OCI-LY3 (cell line): ENCODE results near the gene PLXDC2.

Experiments
- H2AFZ ChIP-seq: fragments of 200-600, 300-600 bp; shearing (Covaris generic); 2 replicates; pipeline ENCODE4 v1.6.0; 2014; ENCODE audit warnings: antibody characterized with exemption, low read depth, low read length
- H3K27ac ChIP-seq: fragments of 200-600, 300-600 bp; sonication (generic); 2 replicates; pipeline ENCODE4 v1.5.1; 2014; ENCODE audit warnings: mild to moderate bottlenecking, low read length, moderate library complexity, mixed read lengths
- H3K27me3 ChIP-seq: fragments of 200-600, 300-600 bp; sonication (generic); 2 replicates; pipeline ENCODE4 v1.6.1; 2014; ENCODE audit warnings: low read depth, low read length, mixed read lengths
- H3K36me3 ChIP-seq: fragments of 200-600, 300-600 bp; sonication (generic); replicated peaks from 2 replicates; pipeline ENCODE3; 2014; ENCODE audit warnings: low read depth, low read length, mixed read lengths
- H3K4me1 ChIP-seq: fragments of 300-600, 200-600 bp; sonication (generic); 2 replicates; pipeline ENCODE4 v1.6.1; 2014; ENCODE audit warnings: low read length, mixed read lengths
- H3K4me2 ChIP-seq: fragments of 200-600, 300-600 bp; sonication (generic); 2 replicates; pipeline ENCODE4 v1.6.1; 2014; ENCODE audit warnings: low read length, mixed read lengths
- H3K4me3 ChIP-seq: fragments of 300-600, 200-600 bp; sonication (generic); 2 replicates; pipeline ENCODE4 v1.5.1; 2014; ENCODE audit warnings: antibody characterized with exemption, mild to moderate bottlenecking, low read length, moderate library complexity
- H3K79me2 ChIP-seq: fragments of 300-600, 200-600 bp; shearing (Covaris generic); 2 replicates; pipeline ENCODE4 v1.6.1; 2014; ENCODE audit warnings: mild to moderate bottlenecking, low read length, mixed read lengths
- H3K9ac ChIP-seq: fragments of 300-600, 200-600 bp; shearing (Covaris generic); 2 replicates; pipeline ENCODE4 v1.6.0; 2014; ENCODE audit warnings: mild to moderate bottlenecking, low read length, moderate library complexity
- H3K9me3 ChIP-seq: fragments of 200-600, 300-600 bp; shearing (Covaris generic); 2 replicates; pipeline ENCODE4 v1.6.1; 2014; ENCODE audit warnings: low read length, mixed read lengths; ENCODE audit not compliant: insufficient read depth
- H4K20me1 ChIP-seq: fragments of 200-600, 300-600 bp; sonication (generic); 2 replicates; pipeline ENCODE4 v1.6.1; 2016; ENCODE audit warnings: low read length, mixed read lengths; ENCODE audit not compliant: insufficient read depth
- EZH2phosphoT487 ChIP-seq: fragments of 200-600 bp; shearing (Covaris generic); IDR thresholded peaks from 2 replicates; pipeline ENCODE4 v1.6.1; 2018; ENCODE audit warnings: antibody characterized with exemption, mixed run types, low read depth
- TF ChIP-seq, protein P1 (sequence below): fragments of 200-600, 300-600 bp; sonication (generic); IDR thresholded peaks from 2 replicates; pipeline ENCODE4 v1.5.1; 2014; ENCODE audit warnings: antibody characterized with exemption, low read length, low read depth

The PLXDC2 gene

DNA sequence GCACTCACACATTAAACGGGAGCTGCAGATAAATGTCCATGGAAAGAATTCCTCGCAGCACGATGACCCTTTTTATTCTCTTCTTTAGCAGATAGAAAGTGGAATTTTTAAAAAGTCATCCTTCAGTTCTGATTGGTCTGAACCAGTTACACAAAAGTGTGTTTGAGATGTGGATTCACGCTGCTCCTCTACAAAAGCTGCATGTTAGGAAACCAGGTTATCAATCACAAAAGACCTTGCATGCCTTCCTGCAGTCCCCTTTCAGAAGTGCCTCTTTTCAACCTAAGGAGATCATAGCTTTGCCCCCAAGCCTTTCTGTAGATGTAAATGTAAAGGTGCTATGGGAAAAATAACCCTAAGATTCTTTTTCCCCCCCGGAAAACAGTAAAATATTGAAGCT is 299.7 kb downstream of the PLXDC2 start:
- Histone ChIP-seq H4K20me1 (no peaks in the 10 kb centered on the region), H3K4me3 (no peak overlapping the region), H2AFZ (no peak overlapping the region), H3K27me3 (no peaks in the 10 kb centered on the region), H3K27ac (no peak overlapping the region), H3K4me2 (no peak overlapping the region), H3K79me2 (no peaks in the 10 kb centered on the region), H3K9ac (no peak overlapping the region), H3K36me3 (no peaks in the 10 kb centered on the region), H3K9me3 (no peaks in the 10 kb centered on the region), H3K4me1 (no peaks in the 10 kb centered on the region)
- TF ChIP-seq EZH2phosphoT487: no peak
- TF ChIP-seq, protein P1, sequence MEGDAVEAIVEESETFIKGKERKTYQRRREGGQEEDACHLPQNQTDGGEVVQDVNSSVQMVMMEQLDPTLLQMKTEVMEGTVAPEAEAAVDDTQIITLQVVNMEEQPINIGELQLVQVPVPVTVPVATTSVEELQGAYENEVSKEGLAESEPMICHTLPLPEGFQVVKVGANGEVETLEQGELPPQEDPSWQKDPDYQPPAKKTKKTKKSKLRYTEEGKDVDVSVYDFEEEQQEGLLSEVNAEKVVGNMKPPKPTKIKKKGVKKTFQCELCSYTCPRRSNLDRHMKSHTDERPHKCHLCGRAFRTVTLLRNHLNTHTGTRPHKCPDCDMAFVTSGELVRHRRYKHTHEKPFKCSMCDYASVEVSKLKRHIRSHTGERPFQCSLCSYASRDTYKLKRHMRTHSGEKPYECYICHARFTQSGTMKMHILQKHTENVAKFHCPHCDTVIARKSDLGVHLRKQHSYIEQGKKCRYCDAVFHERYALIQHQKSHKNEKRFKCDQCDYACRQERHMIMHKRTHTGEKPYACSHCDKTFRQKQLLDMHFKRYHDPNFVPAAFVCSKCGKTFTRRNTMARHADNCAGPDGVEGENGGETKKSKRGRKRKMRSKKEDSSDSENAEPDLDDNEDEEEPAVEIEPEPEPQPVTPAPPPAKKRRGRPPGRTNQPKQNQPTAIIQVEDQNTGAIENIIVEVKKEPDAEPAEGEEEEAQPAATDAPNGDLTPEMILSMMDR: no peak

DNA sequence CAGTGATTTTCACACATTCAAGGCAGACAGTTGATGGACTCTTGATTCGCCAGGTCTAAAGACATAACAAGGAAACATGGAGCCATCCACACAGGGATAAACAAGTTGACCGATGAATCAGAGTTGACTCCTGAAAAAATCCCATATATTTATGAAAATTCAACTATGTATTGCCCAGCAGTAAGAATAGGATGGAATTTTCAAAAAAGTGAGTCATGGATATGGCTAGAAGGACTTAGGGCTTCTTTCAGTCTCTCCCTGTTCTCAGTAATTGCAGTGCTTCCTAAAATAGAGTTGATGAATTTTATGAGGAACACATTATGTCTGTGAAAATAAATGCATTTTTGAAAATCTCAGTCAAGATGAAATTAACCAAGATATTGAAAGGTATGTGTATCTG is 301.2 kb downstream of the PLXDC2 start:
- Histone ChIP-seq H3K79me2 (no peaks in the 10 kb centered on the region), H3K4me3 (no peak overlapping the region), H3K36me3 (no peaks in the 10 kb centered on the region), H3K9ac (no peak overlapping the region), H4K20me1 (no peaks in the 10 kb centered on the region), H2AFZ (no peak overlapping the region), H3K9me3 (no peaks in the 10 kb centered on the region), H3K27ac (no peak overlapping the region), H3K4me1 (no peaks in the 10 kb centered on the region), H3K4me2 (no peak overlapping the region), H3K27me3 (no peaks in the 10 kb centered on the region)
- TF ChIP-seq, protein P1: no peak
- TF ChIP-seq EZH2phosphoT487: no peak

DNA sequence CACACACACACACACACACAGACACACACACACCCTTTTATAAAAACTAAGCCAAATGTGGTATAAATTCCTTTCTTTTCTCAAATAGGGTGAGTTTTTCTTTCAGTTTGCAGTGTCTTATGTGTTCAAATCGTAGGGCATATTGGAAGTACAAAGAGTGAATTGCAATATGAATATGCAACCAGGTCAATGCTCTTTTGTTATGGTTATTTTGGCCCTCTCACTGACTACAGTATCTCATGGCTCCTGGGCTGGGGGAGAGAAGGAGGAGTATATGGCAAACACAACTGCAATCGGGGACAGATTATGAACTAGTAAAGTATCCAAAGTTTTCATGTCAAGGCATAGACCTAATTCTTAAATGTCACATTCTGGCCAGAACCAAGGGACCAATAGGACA is 301.9 kb downstream of the PLXDC2 start:
- H2AFZ ChIP-seq: no peak overlapping the region
- no peaks in the 10 kb centered on the region for H3K36me3 ChIP-seq
- H3K27ac ChIP-seq: no peak overlapping the region
- no peaks in the 10 kb centered on the region for H3K79me2 ChIP-seq
- no peak overlapping the region for H3K4me2 ChIP-seq
- no peaks in the 10 kb centered on the region for H4K20me1 ChIP-seq
- H3K4me1 ChIP-seq: no peaks in the 10 kb centered on the region
- no peaks in the 10 kb centered on the region for H3K9me3 ChIP-seq
- TF ChIP-seq, protein P1: no peak
- TF ChIP-seq EZH2phosphoT487: no peak
- no peak overlapping the region for H3K4me3 ChIP-seq
- H3K27me3 ChIP-seq: no peaks in the 10 kb centered on the region
- no peak overlapping the region for H3K9ac ChIP-seq

DNA sequence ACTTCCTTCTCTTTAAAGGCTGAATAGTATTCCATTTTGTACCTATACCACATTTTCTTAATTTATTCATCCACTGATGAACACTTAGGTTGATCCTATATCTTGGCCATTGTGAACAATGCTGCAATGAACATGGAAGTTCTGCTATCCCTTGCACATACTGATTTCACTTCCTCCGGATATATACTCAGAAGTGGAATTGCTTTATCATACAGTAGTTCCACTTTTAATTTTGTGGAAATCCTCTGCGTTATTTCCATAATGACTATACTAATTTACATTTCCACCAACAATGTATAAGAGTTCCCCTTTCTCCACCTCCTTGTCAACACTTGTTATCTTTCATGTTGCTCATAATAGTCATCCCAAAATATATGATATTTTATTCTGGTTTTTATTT is 312.6 kb downstream of the PLXDC2 start:
- H3K4me2 ChIP-seq: no peak overlapping the region

More for the DNA sequence above, 312.6 kb downstream of the PLXDC2 start:
- no peak overlapping the region for H3K27ac ChIP-seq
- H4K20me1 ChIP-seq: no peaks in the 10 kb centered on the region
- H2AFZ ChIP-seq: no peak overlapping the region
- H3K4me1 ChIP-seq: no peaks in the 10 kb centered on the region
- no peak for TF ChIP-seq EZH2phosphoT487
- TF ChIP-seq, protein P1: no peak
- no peaks in the 10 kb centered on the region for H3K79me2 ChIP-seq
- H3K9me3 ChIP-seq: no peaks in the 10 kb centered on the region
- H3K36me3 ChIP-seq: no peaks in the 10 kb centered on the region
- no peak overlapping the region for H3K4me3 ChIP-seq
- no peak overlapping the region for H3K9ac ChIP-seq
- no peaks in the 10 kb centered on the region for H3K27me3 ChIP-seq
